NCI-H82 treated with DMSO at 0.1 percent for 48 hours (cell line): ENCODE data around the gene SPHK1.

Experiments
- DNase-seq: peaks from one replicate; lab custom pipeline; 2025; ENCODE audit not compliant: unreplicated experiment; lab: John Stamatoyannopoulos, UW

The SPHK1 gene

GRCh38 chr17:76432004-76432403, 47.6 kb downstream of the SPHK1 start:
- DNase-seq: no peak

- no peak for DNase-seq
Observed at GRCh38 chr17:76432712-76433336, 48.4 kb downstream of the SPHK1 start.

GRCh38 chr17:76433693-76434092, 49.3 kb downstream of the SPHK1 start:
- DNase-seq: no peak

- DNase-seq: no peak
Observed at GRCh38 chr17:76434870-76435269, 50.5 kb downstream of the SPHK1 start.

- no peak for DNase-seq
Observed at GRCh38 chr17:76435751-76436150, 51.3 kb downstream of the SPHK1 start.
